HG03432 (cell line): ENCODE results near the gene FCAMR.

Experiments
- ATAC-seq: cut with Tn5 transposase; IDR thresholded peaks from one replicate; pipeline ENCODE4 v1.9.1; 2021; ENCODE audit warnings: mild to moderate bottlenecking, moderate library complexity; ENCODE audit not compliant: unreplicated experiment

FCAMR gene

GRCh38 chr1:206912445-206913095, 57.7 kb downstream of the FCAMR start:
- ATAC-seq = peak; percentile 47

- no peak for ATAC-seq
Observed at GRCh38 chr1:206911064-206911663, 59.1 kb downstream of the FCAMR start.

GRCh38 chr1:206909883-206910318, 60.4 kb downstream of the FCAMR start:
- no peak for ATAC-seq

- ATAC-seq = no peak
Observed at GRCh38 chr1:206909161-206909882, 60.9 kb downstream of the FCAMR start.

GRCh38 chr1:206908038-206908437, 62.2 kb downstream of the FCAMR start:
- ATAC-seq = no peak
